ENCODE measurements around the gene ATP8A2. TPM values are rescaled to one million over a fixed set of nuclear protein-coding genes. Genes with fewer than 3 reads are reported as not detected.

ATP8A2 gene
- total RNA-seq, 1 experiment from 2014 or later = 0.34 TPM

- DNase-seq = no peak
- no peaks in the 10 kb centered on the region for H3K36me3 ChIP-seq
- peaks cover 11% of the 10 kb centered on the region; the same call in 1 of the 2 replicates for H3K27me3 ChIP-seq
- no peak overlapping the region for H3K4me3 ChIP-seq
- no peak overlapping the region for H3K27ac ChIP-seq
- H3K4me1 ChIP-seq = no peaks in the 10 kb centered on the region
- no peaks in the 10 kb centered on the region for H3K9me3 ChIP-seq (replicated peaks)
Observed at GRCh38 chr13:25409938-25410337, 38.2 kb downstream of the ATP8A2 start.

GRCh38 chr13:25415241-25415640, 43.5 kb downstream of the ATP8A2 start:
- DNase-seq = no peak
- Histone ChIP-seq H3K4me1 (no peaks in the 10 kb centered on the region), H3K9me3 (replicated peaks) (no peaks in the 10 kb centered on the region)

GRCh38 chr13:25417535-25417934, 45.8 kb downstream of the ATP8A2 start:
- Histone ChIP-seq H3K4me3 (no peak overlapping the region), H3K9me3 (replicated peaks) (no peaks in the 10 kb centered on the region), H3K4me1 (no peaks in the 10 kb centered on the region), H3K36me3 (no peaks in the 10 kb centered on the region), H3K27ac (no peak overlapping the region), H3K27me3 (peaks cover 19% of the 10 kb centered on the region; the same call in 1 of the 2 replicates)
- no peak for DNase-seq

More at GRCh38 chr13:25415241-25415640, 43.5 kb downstream of the ATP8A2 start:
- H3K36me3 ChIP-seq = no peaks in the 10 kb centered on the region
- no peak overlapping the region for H3K4me3 ChIP-seq
- H3K27me3 ChIP-seq = peaks cover 11% of the 10 kb centered on the region; the same call in 1 of the 2 replicates
- no peak overlapping the region for H3K27ac ChIP-seq

- DNase-seq = no peak
- Histone ChIP-seq H3K9me3 (replicated peaks) (no peaks in the 10 kb centered on the region), H3K36me3 (no peaks in the 10 kb centered on the region), H3K27me3 (peaks cover 21% of the 10 kb centered on the region; the same call in 1 of the 2 replicates), H3K4me3 (no peak overlapping the region), H3K4me1 (no peaks in the 10 kb centered on the region), H3K27ac (no peak overlapping the region)
Observed at GRCh38 chr13:25420161-25420560, 48.4 kb downstream of the ATP8A2 start.

- no peaks in the 10 kb centered on the region for H3K36me3 ChIP-seq
- H3K4me3 ChIP-seq = no peak overlapping the region
- H3K9me3 ChIP-seq (replicated peaks) = no peaks in the 10 kb centered on the region
- DNase-seq = no peak
- no peak overlapping the region for H3K27ac ChIP-seq
- no peaks in the 10 kb centered on the region for H3K4me1 ChIP-seq
- peaks cover 21% of the 10 kb centered on the region; the same call in 1 of the 2 replicates for H3K27me3 ChIP-seq
Observed at GRCh38 chr13:25421612-25422011, 49.8 kb downstream of the ATP8A2 start.

- Histone ChIP-seq H3K36me3 (no peaks in the 10 kb centered on the region), H3K27ac (no peak overlapping the region), H3K4me3 (no peak overlapping the region), H3K9me3 (replicated peaks) (no peaks in the 10 kb centered on the region), H3K27me3 (peaks cover 21% of the 10 kb centered on the region; the same call in 1 of the 2 replicates), H3K4me1 (no peaks in the 10 kb centered on the region)
- no peak for DNase-seq
Observed at GRCh38 chr13:25422153-25422552, 50.4 kb downstream of the ATP8A2 start.

GRCh38 chr13:25423831-25424230, 52.1 kb downstream of the ATP8A2 start:
- no peaks in the 10 kb centered on the region for H3K9me3 ChIP-seq (replicated peaks)
- DNase-seq = no peak
- H3K36me3 ChIP-seq = no peaks in the 10 kb centered on the region
- H3K4me3 ChIP-seq = no peak overlapping the region
- peaks cover 18% of the 10 kb centered on the region; the same call in 1 of the 2 replicates for H3K27me3 ChIP-seq
- H3K27ac ChIP-seq = no peak overlapping the region
- no peaks in the 10 kb centered on the region for H3K4me1 ChIP-seq

- Histone ChIP-seq H3K27me3 (peaks cover 4% of the 10 kb centered on the region; the same call in 1 of the 2 replicates), H3K36me3 (no peaks in the 10 kb centered on the region), H3K27ac (no peak overlapping the region), H3K4me1 (no peaks in the 10 kb centered on the region), H3K4me3 (no peak overlapping the region), H3K9me3 (replicated peaks) (no peaks in the 10 kb centered on the region)
- no peak for DNase-seq
Observed at GRCh38 chr13:25429466-25429865, 57.7 kb downstream of the ATP8A2 start.

GRCh38 chr13:25432691-25433090, 60.9 kb downstream of the ATP8A2 start:
- Histone ChIP-seq H3K27ac (no peak overlapping the region), H3K36me3 (no peaks in the 10 kb centered on the region), H3K27me3 (peaks cover 4% of the 10 kb centered on the region; the same call in 1 of the 2 replicates), H3K4me3 (no peak overlapping the region), H3K4me1 (no peaks in the 10 kb centered on the region), H3K9me3 (replicated peaks) (no peaks in the 10 kb centered on the region)
- DNase-seq = no peak

GRCh38 chr13:25440061-25440460, 68.3 kb downstream of the ATP8A2 start:
- H3K4me1 ChIP-seq = no peaks in the 10 kb centered on the region
- no peaks in the 10 kb centered on the region for H3K36me3 ChIP-seq
- H3K27ac ChIP-seq = no peak overlapping the region
- DNase-seq = no peak
- H3K4me3 ChIP-seq = no peak overlapping the region
- H3K9me3 ChIP-seq (replicated peaks) = no peaks in the 10 kb centered on the region
- H3K27me3 ChIP-seq = peaks cover 4% of the 10 kb centered on the region; the same call in 1 of the 2 replicates

- H3K27ac ChIP-seq = no peak overlapping the region
- H3K4me3 ChIP-seq = no peak overlapping the region
- no peaks in the 10 kb centered on the region for H3K36me3 ChIP-seq
- no peaks in the 10 kb centered on the region for H3K27me3 ChIP-seq
- DNase-seq = no peak
- no peaks in the 10 kb centered on the region for H3K9me3 ChIP-seq (replicated peaks)
- H3K4me1 ChIP-seq = no peaks in the 10 kb centered on the region
Observed at GRCh38 chr13:25446261-25446660, 74.5 kb downstream of the ATP8A2 start.

GRCh38 chr13:25447396-25447795, 75.6 kb downstream of the ATP8A2 start:
- Histone ChIP-seq H3K4me1 (no peaks in the 10 kb centered on the region), H3K36me3 (no peaks in the 10 kb centered on the region), H3K27ac (no peak overlapping the region), H3K27me3 (0 out of 2 replicates have a peak, but pooled peaks cover 3% of the 10 kb centered on the region), H3K4me3 (no peak overlapping the region), H3K9me3 (replicated peaks) (no peaks in the 10 kb centered on the region)
- no peak for DNase-seq

- Histone ChIP-seq H3K36me3 (no peaks in the 10 kb centered on the region), H3K4me3 (no peak overlapping the region), H3K4me1 (no peaks in the 10 kb centered on the region), H3K9me3 (replicated peaks) (no peaks in the 10 kb centered on the region), H3K27ac (no peak overlapping the region), H3K27me3 (peaks cover 3% of the 10 kb centered on the region; the same call in 1 of the 2 replicates)
- no peak for DNase-seq
Observed at GRCh38 chr13:25453850-25454365, 82.1 kb downstream of the ATP8A2 start.

- Histone ChIP-seq H3K36me3 (no peaks in the 10 kb centered on the region), H3K27me3 (peaks cover 3% of the 10 kb centered on the region; the same call in 1 of the 2 replicates), H3K4me1 (no peaks in the 10 kb centered on the region), H3K9me3 (replicated peaks) (no peaks in the 10 kb centered on the region), H3K27ac (no peak overlapping the region), H3K4me3 (no peak overlapping the region)
- no peak for DNase-seq
Observed at GRCh38 chr13:25455146-25455545, 83.4 kb downstream of the ATP8A2 start.

GRCh38 chr13:25457566-25457965, 85.8 kb downstream of the ATP8A2 start:
- Histone ChIP-seq H3K27me3 (no peaks in the 10 kb centered on the region; the same call in 1 of the 2 replicates), H3K36me3 (no peaks in the 10 kb centered on the region), H3K9me3 (replicated peaks) (no peaks in the 10 kb centered on the region), H3K4me3 (no peak overlapping the region), H3K4me1 (no peaks in the 10 kb centered on the region), H3K27ac (no peak overlapping the region)
- DNase-seq = no peak

Measured in SJCRH30 (cell line).